Measurements from ENCODE around the gene SLC6A18.
"Not testable (repeated sequence)": the region's sequence is repeated elsewhere in the genome, so short reads cannot be mapped to it uniquely, and the experiment has no call there.

Gene SLC6A18

DNA sequence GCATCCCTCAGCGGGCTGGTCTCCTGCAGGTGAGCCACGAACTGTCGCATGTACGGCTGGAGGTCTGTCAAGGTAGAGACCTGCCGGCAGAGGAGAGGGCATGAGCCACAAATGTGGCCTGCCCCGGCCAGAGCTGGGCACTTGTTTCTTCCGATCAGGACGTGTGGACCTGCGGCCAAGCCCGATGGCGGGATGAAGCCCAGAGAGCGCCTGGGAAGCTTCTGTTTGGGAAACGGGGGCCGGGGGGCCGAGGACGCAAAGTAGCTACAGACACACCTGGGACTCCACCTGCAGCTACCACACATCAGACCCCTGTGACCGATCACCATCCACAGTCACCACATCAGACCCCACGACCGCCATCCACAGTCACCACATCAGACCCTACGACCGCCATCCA is 47.0 kb downstream of the SLC6A18 start:
- DNase-seq = no peak

DNA sequence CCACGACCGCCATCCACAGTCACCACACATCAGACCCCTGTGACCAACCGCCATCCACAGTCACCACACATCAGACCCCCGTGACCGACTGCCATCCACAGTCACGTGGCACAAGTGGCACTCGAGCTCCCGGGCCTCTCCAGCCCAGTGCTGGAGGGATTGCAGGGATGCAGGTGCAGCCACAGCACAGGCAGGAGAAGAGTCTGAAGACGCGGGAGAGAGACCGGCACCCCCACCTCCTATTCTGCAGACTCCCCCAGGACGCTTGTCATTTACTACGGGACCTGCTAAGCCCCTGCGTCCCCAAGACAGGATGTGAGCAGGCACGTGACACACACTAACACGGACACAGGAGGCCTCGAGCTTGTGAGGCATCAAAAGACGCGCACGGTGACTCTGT is 48.6 kb downstream of the SLC6A18 start:
- no peak for DNase-seq

DNA sequence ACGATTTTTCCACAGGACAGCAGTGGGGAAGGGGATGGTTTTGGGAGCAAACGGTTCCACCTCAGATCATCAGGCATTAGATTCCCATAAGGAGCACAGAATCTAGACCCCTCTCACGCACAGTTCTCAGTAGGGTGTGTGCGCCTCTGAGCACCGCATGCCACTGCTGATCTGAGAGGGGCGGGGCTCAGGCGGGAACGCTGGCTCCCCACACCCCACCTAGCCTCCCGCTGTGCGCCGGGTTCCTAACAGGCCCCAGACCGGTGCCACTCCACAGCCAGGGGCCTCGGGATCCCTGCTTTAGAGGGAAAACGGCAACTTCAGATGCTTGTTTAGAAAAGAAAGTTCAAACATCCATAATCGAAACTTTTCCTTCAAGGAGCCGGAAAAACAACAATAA is 49.3 kb downstream of the SLC6A18 start:
- no peak for DNase-seq

DNA sequence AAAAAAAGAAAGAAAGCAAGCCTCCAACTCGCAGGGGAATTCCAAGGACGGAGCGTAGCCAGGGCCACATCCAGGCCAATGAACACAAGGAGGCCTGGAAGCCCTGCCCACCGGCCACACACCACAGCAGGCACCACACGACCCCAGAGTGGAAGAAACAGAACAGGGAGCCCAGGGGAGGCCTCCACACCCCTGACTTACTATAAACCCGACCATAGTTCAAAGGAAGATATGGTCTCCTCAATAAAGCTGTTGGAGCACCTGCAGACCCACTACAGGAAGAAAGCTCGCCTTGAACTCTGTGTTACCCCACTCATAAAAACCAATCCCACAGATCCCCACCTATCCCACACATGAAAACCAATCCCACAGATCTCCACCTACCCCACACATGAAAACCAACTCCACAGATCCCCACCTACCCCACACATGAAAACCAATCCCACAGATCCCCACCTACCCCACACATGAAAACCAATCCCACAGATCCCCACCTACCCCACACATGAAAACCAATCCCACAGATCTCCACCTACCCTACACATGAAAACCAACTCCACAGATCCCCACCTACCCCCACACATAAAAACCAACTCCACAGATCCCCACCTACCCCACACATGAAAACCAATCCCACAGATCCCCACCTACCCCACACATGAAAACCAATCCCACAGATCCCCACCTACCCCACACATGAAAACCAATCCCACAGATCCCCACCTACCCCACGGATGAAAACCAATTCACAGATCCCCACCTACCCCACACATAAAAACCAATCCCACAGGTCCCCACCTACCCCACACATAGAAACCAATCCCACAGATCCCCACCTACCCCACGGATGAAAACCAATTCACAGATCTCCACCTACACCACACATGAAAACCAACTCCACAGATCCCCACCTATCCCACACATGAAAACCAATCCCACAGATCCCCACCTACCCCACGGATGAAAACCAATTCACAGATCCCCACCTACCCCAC is 50.5 kb downstream of the SLC6A18 start:
- DNase-seq = not testable (repeated sequence)

DNA sequence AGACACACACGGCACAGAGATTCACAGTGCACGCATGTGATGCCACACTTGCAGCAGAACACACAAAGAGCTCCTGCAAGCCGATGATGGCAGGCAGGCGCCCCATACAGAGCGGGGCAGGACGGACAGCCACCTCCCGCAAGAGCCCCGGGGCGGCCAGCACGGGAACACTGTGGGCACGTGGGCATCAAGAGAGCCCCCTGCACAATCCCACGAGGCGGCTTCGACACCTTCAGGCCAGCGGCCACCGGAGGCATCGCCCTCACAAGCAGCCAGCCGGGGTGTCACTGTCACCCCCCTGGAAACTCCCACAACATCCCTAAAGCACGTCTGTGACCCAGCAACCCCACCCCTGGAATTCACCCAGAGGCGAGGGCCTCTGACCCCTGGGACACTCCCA is 51.7 kb downstream of the SLC6A18 start:
- no peak for DNase-seq

DNA sequence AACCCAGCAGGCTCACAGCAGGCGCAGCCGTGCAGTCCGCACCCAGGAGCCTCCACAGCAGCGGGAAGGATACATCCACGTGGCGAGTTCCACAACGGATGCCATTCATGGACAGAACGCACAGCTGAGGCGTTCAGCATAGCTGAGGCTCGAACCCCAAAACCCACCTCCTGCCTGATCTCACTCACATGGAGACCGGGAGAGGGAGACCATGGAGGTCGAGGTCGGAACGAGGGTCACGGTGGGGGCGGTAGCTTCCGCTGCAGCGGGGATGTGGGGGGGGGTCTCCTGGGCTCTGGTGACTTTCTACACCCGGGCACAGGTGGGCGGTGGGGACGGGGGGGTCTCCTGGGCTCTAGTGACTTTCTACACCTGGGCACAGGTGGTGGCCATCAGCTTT is 52.1 kb downstream of the SLC6A18 start:
- DNase-seq = no peak

DNA sequence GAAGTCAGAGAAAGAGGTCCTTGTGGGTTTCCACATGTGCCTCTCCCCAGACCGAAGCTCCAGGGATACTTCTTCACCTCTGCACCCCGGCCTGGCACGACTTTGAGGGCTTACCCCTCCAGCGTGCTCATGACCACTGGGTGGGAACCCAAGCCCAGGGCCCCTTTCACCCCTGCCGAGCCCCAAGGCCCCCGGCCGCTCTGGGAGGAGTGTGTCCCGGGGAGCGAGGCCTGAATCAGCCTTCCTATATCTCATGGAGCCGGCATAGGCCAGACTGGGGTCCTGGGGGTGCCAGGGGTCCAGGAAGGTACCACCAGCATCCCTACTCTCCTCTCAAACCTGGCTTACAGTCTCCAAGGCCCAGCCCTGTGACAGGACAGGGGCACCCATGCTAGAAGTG is 52.6 kb downstream of the SLC6A18 start:
- no peak for DNase-seq

DNA sequence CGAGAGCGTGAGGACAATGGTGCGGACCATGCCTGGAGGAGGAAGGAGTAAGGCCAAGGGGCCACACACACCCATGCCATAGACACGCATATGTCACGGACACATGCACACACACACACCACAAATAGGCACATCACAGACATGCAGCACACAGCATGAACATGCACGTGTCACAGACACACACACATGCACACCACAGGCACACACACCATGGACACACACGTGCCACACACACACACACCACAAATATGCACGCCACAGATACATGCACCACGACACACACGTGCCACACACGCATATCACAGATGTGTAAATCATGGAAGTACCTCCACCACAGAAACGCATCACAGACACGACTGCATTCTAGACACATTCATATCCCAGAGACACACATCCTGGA is 53.0 kb downstream of the SLC6A18 start:
- no peak for DNase-seq

DNA sequence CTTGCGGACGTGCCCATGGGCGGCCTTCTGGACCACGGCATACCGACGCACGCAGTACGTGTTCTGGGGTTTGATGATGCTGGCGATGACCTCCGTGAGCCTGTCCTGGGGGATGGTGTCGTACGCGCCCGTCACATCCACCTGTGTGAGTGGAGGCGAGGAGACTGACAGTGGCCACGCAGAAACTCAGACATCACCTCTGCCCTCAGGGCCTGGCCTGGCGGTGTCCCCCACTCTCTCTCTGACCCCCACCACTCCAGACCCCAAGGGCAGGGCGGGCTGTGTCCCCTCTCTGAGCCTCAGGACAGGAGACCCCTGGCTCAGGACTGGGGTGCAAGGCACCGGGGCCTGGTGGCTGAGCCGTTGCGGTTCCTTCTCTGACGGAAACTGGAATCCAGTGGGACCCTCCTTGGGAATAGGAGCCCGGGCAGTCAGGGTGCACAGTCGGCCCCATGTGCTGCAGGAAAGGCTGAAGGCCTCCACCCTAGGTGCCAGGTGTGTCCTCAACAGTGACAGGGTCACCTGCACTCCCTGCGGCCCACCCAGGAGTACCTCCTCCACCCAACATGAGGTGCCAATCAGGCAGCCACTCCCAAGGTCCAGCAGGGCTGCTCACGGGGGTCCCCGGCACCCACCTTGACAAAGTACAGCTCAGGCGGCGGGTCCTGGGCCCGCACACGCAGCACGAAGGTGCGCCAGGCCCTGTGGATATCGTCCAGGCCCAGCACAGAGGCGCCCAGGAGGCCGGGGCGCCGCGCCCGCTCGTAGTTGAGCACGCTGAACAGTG is 53.7 kb downstream of the SLC6A18 start:
- DNase-seq = no peak

DNA sequence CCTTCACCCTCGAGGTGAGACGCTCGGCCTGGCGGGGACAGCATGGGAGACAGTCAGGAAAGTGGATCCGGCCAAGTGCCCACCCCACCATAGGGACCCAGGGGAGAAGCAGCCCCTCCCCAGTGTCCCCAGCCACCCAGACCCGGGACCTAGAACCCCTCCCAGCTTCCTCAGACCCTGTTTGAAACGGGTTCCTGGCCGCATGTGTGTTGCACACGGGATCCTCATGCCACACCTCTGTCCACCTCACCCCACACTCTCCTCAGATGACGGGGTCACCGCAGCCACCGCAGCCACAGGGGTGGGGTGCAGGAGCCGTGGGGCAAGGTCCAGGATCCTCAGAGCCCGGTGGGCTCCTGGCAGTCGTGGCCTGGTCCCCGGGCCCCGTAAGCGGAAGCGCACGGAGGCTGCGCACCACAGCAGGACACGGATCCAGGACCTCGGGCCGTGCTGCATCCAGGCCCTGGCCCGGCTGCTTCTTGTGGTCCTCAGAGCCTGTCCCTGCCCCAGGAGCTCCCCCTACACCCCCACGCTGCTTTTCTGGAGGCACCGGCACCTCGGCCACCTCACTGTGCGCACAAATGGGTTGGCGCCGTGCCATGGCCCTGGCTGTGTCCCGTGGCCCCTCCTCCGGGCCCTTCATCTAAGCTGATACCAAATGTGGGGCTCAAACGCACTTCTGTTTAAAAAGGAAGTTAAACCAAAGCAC is 54.4 kb downstream of the SLC6A18 start:
- no peak for DNase-seq

DNA sequence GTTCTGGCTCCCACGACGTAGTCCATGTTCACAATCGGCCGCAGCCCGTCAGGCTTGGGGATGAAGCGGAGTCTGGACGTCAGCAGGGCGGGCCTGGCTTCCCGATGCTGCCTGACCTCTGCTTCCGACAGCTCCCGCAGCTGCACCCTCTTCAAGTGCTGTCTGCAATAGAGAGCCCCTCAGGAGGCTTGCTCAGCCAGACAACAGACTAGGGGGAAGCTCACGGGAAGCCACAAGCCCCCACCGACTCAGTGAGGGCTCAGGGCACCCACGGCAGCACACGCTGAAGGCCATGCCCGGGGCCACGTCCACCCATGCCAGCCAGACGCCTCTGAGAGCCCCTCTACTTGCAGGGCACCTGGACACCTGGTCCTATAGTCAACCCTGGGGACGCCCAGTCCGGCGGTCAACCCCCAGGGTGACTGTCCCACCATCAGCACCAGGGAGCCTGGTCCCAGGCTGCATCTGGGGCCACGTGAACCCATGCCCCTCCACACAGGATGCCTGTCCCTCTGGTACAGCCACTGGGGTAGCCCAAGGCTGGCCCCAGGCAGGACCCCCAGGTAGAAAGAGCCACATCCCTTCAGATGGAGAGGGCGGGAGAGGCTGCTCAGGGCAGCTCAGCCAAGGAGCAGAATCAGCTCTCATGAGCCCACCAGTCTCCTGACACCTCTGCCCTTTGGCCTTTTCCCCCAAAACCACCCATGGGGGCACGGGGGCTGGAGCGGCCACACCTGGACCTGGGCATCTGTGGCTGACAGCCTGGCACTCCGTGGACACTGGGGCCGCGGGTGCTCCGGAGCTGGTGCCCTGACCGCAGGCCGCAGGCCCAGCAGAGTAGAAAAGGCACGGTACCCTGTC is 55.2 kb downstream of the SLC6A18 start:
- no peak for DNase-seq

DNA sequence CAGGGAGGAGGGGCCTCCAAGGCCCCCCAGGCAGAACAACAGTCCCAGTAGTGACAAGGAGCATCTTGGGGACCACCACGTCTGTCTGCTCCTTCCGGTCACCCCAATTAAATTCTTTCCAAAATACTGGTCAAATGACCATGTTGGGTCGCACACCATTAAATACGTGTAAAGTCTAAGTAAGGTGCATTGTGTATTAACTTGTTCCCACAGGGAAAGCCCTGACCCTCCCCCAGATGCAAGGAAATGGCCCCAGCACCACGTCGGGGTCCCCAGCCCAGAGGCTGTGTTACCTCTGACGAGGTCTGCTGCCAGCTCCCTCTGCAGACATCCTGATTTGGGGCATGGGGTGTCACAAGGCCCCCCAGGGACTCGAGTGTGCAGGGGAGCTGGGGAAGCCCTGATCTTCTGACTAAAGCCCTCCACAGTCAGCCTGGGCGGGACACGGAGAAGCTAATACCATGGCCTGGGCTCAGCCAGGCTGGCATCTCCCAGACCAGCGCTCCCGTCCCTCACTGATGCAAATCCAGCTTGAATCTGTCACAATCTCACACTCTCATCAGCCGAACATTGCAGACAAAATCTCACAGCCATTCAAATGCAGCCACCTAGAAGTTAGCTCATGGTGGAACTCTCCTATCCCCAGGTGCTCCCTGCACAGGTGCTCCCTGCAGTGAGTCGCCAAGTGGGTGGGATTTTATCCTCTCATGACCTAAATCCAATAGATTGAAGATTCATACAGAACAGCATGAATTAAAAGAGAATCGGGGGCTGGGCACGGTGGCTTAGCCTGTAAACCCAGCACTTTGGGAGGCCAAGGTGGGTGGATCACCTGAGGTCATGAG is 56.1 kb downstream of the SLC6A18 start:
- no peak for DNase-seq

DNA sequence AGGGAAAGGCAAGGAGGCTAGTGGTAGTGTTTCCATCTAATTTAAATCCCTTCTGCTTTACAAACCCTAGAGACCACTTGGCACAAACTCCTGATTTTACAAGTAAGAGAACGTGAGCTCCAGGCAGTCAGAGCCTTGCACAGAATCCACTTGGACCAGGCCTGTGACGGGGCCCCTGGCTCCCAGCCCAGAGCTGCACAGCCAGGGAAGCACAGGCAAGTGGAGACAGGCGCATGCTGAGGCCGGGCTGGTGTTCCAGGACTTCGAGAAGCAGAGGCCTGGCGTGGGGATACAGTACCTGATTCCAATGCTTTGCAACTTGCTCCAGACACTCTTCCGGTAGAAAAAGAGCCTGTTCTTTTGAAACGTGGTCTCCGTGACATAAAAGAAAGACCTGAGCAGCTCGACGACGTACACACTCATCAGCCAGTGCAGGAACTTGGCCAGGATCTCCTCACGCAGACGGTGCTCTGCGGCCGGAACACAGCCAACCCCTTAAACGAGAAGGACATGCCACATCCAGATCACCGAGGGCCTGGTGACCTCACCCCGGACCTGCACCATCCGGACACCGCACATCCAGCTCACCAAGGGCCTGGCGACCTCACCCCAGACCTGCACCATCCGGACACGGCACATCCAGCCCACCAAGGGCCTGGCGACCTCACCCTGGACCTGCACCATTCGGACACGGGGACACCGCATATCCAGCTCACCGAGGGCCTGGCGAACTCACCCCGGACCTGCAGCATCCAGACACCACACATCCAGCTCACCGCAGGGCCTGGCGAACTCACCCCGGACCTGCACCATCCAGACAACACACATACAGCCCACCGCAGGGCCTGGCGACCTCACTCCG is 57.2 kb downstream of the SLC6A18 start:
- no peak for DNase-seq

DNA sequence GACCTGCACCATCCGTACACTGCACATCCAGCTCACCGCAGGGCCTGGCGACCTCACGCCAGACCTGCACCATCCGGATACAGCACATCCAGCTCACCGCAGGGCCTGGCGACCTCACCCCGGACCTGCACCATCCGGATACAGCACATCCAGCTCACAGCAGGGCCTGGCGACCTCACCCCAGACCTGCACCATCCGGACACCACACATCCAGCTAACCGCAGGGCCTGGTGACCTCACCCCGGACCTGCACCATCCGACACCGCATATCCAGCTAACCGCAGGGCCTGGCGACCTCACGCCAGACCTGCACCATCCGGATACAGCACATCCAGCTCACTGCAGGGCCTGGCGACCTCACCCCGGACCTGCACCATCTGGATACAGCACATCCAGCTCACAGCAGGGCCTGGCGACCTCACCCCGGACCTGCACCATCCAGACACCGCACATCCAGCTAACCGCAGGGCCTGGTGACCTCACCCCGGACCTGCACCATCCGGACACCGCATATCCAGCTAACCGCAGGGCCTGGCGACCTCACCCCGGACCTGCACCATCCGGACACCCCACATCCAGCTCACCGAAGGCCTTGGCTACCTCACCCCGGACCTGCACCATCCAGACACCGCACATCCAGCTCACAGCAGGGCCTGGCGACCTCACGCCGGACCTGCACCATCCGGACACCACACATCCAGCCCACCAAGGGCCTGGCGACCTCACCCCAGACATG is 58.0 kb downstream of the SLC6A18 start:
- DNase-seq = not testable (repeated sequence)

DNA sequence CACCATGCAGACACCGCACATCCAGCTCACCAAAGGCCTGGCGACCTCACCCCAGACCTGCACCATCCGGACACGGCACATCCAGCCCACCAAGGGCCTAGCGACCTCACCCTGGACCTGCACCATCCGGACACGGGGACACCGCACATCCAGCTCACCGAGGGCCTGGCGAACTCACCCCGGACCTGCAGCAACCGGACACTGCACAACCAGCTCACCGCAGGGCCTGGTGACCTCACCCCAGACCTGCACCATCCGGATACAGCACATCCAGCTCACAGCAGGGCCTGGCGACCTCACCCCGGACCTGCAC is 58.5 kb downstream of the SLC6A18 start:
- DNase-seq = not testable (repeated sequence)

DNA sequence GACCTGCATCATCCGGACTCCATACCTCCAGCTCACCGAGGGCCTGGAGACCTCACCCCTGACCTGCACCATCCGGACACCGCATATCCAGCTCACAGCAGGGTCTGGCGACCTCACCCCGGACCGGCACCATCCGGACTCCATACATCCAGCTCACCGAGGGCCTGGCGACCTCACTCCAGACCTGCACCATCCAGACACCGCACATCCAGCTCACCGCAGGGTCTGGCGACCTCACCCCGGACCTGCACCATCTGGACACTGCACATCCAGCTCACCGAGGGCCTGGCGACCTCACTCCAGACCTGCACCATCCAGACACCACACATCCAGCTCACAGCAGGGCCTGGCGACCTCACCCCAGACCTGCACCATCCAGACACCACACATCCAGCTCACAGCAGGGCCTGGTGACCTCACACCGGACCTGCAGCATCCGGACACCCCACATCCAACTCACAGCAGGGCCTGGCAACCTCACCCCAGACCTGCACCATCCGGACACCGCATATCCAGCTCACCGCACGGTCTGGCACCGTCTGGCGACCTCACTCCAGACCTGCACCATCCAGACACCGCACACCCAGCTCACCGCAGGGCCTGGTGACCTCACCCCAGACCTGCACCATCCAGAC is 59.3 kb downstream of the SLC6A18 start:
- DNase-seq = not testable (repeated sequence)

DNA sequence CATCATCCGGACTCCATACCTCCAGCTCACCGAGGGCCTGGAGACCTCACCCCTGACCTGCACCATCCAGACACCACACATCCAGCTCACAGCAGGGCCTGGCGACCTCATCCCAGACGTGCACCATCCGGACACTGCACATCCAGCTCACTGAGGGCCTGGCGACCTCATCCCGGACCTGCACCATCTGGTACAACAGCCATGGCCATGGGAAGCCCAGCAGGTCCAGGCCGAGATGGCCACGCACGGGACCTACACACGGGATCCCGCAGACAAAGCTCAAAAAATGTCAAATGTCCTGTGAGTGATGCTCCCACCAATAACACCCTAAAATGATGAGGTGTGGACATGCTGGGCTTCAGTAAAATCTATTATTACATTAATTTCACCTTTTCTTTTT is 60.0 kb downstream of the SLC6A18 start:
- DNase-seq = no peak

DNA sequence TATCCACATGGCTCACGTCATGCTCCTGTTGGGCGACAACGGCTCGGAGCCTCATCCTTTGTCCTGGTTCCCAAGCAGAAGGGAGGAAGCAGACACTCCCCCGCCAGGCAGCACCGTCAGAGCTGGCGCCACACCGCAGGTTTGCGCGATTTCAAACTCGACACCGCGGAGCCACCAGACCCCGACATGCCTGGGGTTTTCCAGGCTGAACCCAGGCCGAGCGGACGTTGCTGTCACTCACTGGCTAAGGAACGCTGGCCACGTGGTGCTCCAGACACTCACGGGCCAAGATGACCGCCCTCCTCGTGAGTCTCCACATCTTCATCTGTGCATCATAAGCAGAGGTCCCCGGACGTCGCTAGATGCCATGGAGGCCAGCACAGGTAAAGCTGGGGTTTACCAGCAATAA is 60.7 kb downstream of the SLC6A18 start:
- no peak for DNase-seq

Measured in anterior cingulate cortex (tissue), 58 donors.